Activated naive CD8-positive, alpha-beta T cell treated with anti-CD3 and anti-CD28 coated beads, Interleukin-2, amount 50 U/mL, for 24 hours (primary cell): ENCODE results near the gene CDKN2B-AS1.

Experiments
- ATAC-seq: fragments of 150-1000 bp; cut with Tn5 transposase; one replicate; pipeline ENCODE4 v1.10.0; 2021
- DNase-seq: peaks from one replicate; pipeline ENCODE4 v3.0.0; 2021
- H3K27ac Mint-ChIP-seq: one replicate; pipeline ENCODE4 v1.8.0; 2021; ENCODE audit warnings: mild to moderate bottlenecking, mixed read lengths
- H3K27me3 Mint-ChIP-seq: one replicate; pipeline ENCODE4 v1.8.0; 2021; ENCODE audit warnings: mixed read lengths
- H3K36me3 Mint-ChIP-seq: one replicate; pipeline ENCODE4 v1.8.0; 2021; ENCODE audit warnings: low read depth, mixed read lengths
- H3K4me1 Mint-ChIP-seq: one replicate; pipeline ENCODE4 v1.8.0; 2021; ENCODE audit warnings: mixed read lengths
- H3K4me3 Mint-ChIP-seq: one replicate; pipeline ENCODE4 v1.8.0; 2021; ENCODE audit warnings: mild to moderate bottlenecking, moderate library complexity, mixed read lengths
- H3K9me3 Mint-ChIP-seq: one replicate; pipeline ENCODE4 v1.8.0; 2021; ENCODE audit warnings: mixed read lengths

Gene CDKN2B-AS1

GRCh38 chr9:21991072-21991959 is 3.3 kb upstream of the CDKN2B-AS1 start:
- H3K36me3 Mint-ChIP-seq: peaks cover 4% of the 10 kb centered on the region
- DNase-seq: no peak
- peaks cover 4% of the 10 kb centered on the region for H3K9me3 Mint-ChIP-seq
- peaks cover 50% of the 10 kb centered on the region for H3K27me3 Mint-ChIP-seq
- ATAC-seq: no peak
- H3K4me1 Mint-ChIP-seq: peaks cover 18% of the 10 kb centered on the region
- H3K27ac Mint-ChIP-seq: no peak overlapping the region
- no peak overlapping the region for H3K4me3 Mint-ChIP-seq

GRCh38 chr9:21993007-21993406 is 1.6 kb upstream of the CDKN2B-AS1 start:
- no peak for ATAC-seq
- peaks cover 4% of the 10 kb centered on the region for H3K36me3 Mint-ChIP-seq
- peaks cover 53% of the 10 kb centered on the region for H3K27me3 Mint-ChIP-seq
- peak overlapping the region; percentile 93 for H3K4me3 Mint-ChIP-seq
- H3K4me1 Mint-ChIP-seq: peaks cover 19% of the 10 kb centered on the region
- peaks cover 4% of the 10 kb centered on the region for H3K9me3 Mint-ChIP-seq
- DNase-seq: no peak
- H3K27ac Mint-ChIP-seq: no peak overlapping the region

GRCh38 chr9:21993893-21994555 is 567 bp upstream of the CDKN2B-AS1 start, which contains the start of gene CDKN2A:
Gene CDKN2A, minus strand, starts transcription at chr9:21994392.
- peaks cover 44% of the 10 kb centered on the region for H3K27me3 Mint-ChIP-seq
- peak within 1 kb of the TSS; percentile 85 for H3K27ac Mint-ChIP-seq
- H3K4me3 Mint-ChIP-seq: peak within 1 kb of the TSS; percentile 93
- H3K9me3 Mint-ChIP-seq: no peaks in the 10 kb centered on the region
- ATAC-seq (peak; percentile 48), DNase-seq (peak; percentile 59)
- peaks cover 19% of the 10 kb centered on the region for H3K4me1 Mint-ChIP-seq
- H3K36me3 Mint-ChIP-seq: peaks cover 4% of the 10 kb centered on the region

GRCh38 chr9:21995006-21995665 is 545 bp downstream of the CDKN2B-AS1 start:
- peaks cover 17% of the 10 kb centered on the region for H3K4me1 Mint-ChIP-seq
- peak overlapping the region; percentile 85 for H3K27ac Mint-ChIP-seq
- peaks cover 40% of the 10 kb centered on the region for H3K27me3 Mint-ChIP-seq

GRCh38 chr9:21995666-21996398 is 1.2 kb downstream of the CDKN2B-AS1 start:
- DNase-seq (peak; percentile 31), ATAC-seq (no peak)
- H3K27me3 Mint-ChIP-seq: peaks cover 36% of the 10 kb centered on the region
- no peaks in the 10 kb centered on the region for H3K9me3 Mint-ChIP-seq
- no peaks in the 10 kb centered on the region for H3K36me3 Mint-ChIP-seq
- peaks cover 15% of the 10 kb centered on the region for H3K4me1 Mint-ChIP-seq
- peak overlapping the region; percentile 93 for H3K4me3 Mint-ChIP-seq
- H3K27ac Mint-ChIP-seq: peak overlapping the region; percentile 85

More at GRCh38 chr9:21995006-21995665, 545 bp downstream of the CDKN2B-AS1 start:
- ATAC-seq: peak; percentile 69
- Mint-ChIP-seq H3K9me3 (no peaks in the 10 kb centered on the region), H3K36me3 (peaks cover 2% of the 10 kb centered on the region), H3K4me3 (peak overlapping the region; percentile 93)
- peak; percentile 77 for DNase-seq

- no peak for DNase-seq
- no peak for ATAC-seq
- Mint-ChIP-seq H3K4me1 (peaks cover 15% of the 10 kb centered on the region), H3K4me3 (peak overlapping the region; percentile 93), H3K9me3 (no peaks in the 10 kb centered on the region), H3K36me3 (no peaks in the 10 kb centered on the region), H3K27ac (no peak overlapping the region), H3K27me3 (peaks cover 40% of the 10 kb centered on the region)
Observed at GRCh38 chr9:21996438-21996837, 1.8 kb downstream of the CDKN2B-AS1 start.

- H3K9me3 Mint-ChIP-seq: no peaks in the 10 kb centered on the region
- peaks cover 42% of the 10 kb centered on the region for H3K27me3 Mint-ChIP-seq
- ATAC-seq (no peak), DNase-seq (no peak)
- no peak overlapping the region for H3K27ac Mint-ChIP-seq
- no peaks in the 10 kb centered on the region for H3K36me3 Mint-ChIP-seq
- H3K4me1 Mint-ChIP-seq: peaks cover 15% of the 10 kb centered on the region
- no peak overlapping the region for H3K4me3 Mint-ChIP-seq
Observed at GRCh38 chr9:21996858-21997257, 2.3 kb downstream of the CDKN2B-AS1 start.

GRCh38 chr9:21997480-21997879 is 2.9 kb downstream of the CDKN2B-AS1 start:
- Mint-ChIP-seq H3K36me3 (no peaks in the 10 kb centered on the region), H3K4me3 (no peak overlapping the region), H3K27me3 (peaks cover 48% of the 10 kb centered on the region), H3K9me3 (no peaks in the 10 kb centered on the region), H3K4me1 (peaks cover 15% of the 10 kb centered on the region), H3K27ac (no peak overlapping the region)
- ATAC-seq (no peak), DNase-seq (no peak)

GRCh38 chr9:21998026-21998425 is 3.4 kb downstream of the CDKN2B-AS1 start:
- DNase-seq (no peak), ATAC-seq (no peak)
- Mint-ChIP-seq H3K9me3 (no peaks in the 10 kb centered on the region), H3K4me1 (peaks cover 15% of the 10 kb centered on the region), H3K36me3 (no peaks in the 10 kb centered on the region), H3K4me3 (no peak overlapping the region), H3K27ac (no peak overlapping the region), H3K27me3 (peaks cover 50% of the 10 kb centered on the region)

- ATAC-seq (no peak), DNase-seq (no peak)
- no peak overlapping the region for H3K27ac Mint-ChIP-seq
- H3K36me3 Mint-ChIP-seq: peaks cover 5% of the 10 kb centered on the region
- H3K27me3 Mint-ChIP-seq: peaks cover 64% of the 10 kb centered on the region
- H3K9me3 Mint-ChIP-seq: no peaks in the 10 kb centered on the region
- H3K4me3 Mint-ChIP-seq: no peak overlapping the region
- H3K4me1 Mint-ChIP-seq: peaks cover 13% of the 10 kb centered on the region
Observed at GRCh38 chr9:22002038-22002437, 7.4 kb downstream of the CDKN2B-AS1 start.

- Mint-ChIP-seq H3K4me3 (peak overlapping the region; percentile 24), H3K9me3 (no peaks in the 10 kb centered on the region), H3K27me3 (peaks cover 76% of the 10 kb centered on the region), H3K27ac (peak overlapping the region; percentile 26), H3K4me1 (peaks cover 22% of the 10 kb centered on the region), H3K36me3 (peaks cover 5% of the 10 kb centered on the region)
- DNase-seq: no peak
- ATAC-seq: no peak
Observed at GRCh38 chr9:22005021-22005701, 10.6 kb downstream of the CDKN2B-AS1 start.

GRCh38 chr9:22005702-22006606 is 11.4 kb downstream of the CDKN2B-AS1 start:
- Mint-ChIP-seq H3K9me3 (no peaks in the 10 kb centered on the region), H3K27ac (no peak overlapping the region), H3K4me1 (peaks cover 25% of the 10 kb centered on the region), H3K27me3 (peaks cover 80% of the 10 kb centered on the region), H3K36me3 (peaks cover 5% of the 10 kb centered on the region), H3K4me3 (peak overlapping the region; percentile 24)
- DNase-seq (no peak), ATAC-seq (peak; percentile 3)

- Mint-ChIP-seq H3K4me1 (peaks cover 25% of the 10 kb centered on the region), H3K27me3 (peaks cover 78% of the 10 kb centered on the region), H3K9me3 (no peaks in the 10 kb centered on the region), H3K27ac (no peak overlapping the region), H3K4me3 (peak overlapping the region; percentile 78), H3K36me3 (peaks cover 5% of the 10 kb centered on the region)
- no peak for ATAC-seq
- DNase-seq: no peak
Observed at GRCh38 chr9:22008384-22008716, 13.8 kb downstream of the CDKN2B-AS1 start.
